HepG2 (cell line): Measurements from ENCODE around the gene ZCCHC18. TPM values are rescaled to one million over a fixed set of nuclear protein-coding genes. Genes with fewer than 3 reads are reported as not detected.

Experiments used
- ATAC-seq: fragments of 200-7000 bp; cut with Tn5 transposase; 3 replicates; pipeline ENCODE4 v1.9.1; 2020; ENCODE audit warnings: mild to moderate bottlenecking, moderate library complexity
- BruUV-seq: library from RNA; stranded (reverse); fragments of 400-500 nt; replicated peaks from 2 replicates; lab custom pipeline; 2021; lab: Mats Ljungman, UMichigan
- CTCF ChIA-PET: fragments of 300-600 bp; formaldehyde crosslinking; extraction: SDS; loops from one replicate; lab custom pipeline; 2021; ENCODE audit warnings: low total read pairs, inconsistent platforms, low intra/inter-chr PET ratio; lab: Yijun Ruan, JAX
- POLR2A ChIA-PET: fragments of 350-600 bp; sonication (Branson Sonifier 250); formaldehyde crosslinking; loops from one replicate; lab custom pipeline; 2020; ENCODE audit warnings: antibody characterized with exemption, inconsistent platforms; lab: Yijun Ruan, JAX
- DNase-seq: peaks from one replicate; pipeline ENCODE4 v3.0.0-alpha.2; 2015; ENCODE audit warnings: low spot score
- FAIRE-seq: peaks from 3 replicates; lab custom pipeline; 2011; peaks lifted over from hg19 to GRCh38; lab: Jason Lieb, UNC
- H2AFZ ChIP-seq: one replicate; pipeline ENCODE4 v1.6.1; 2011; ENCODE audit warnings: low read length, inconsistent platforms
- H3K27ac ChIP-seq: fragments of 300-600 bp; 3 replicates; pipeline ENCODE4 v1.8.0; 2011; ENCODE audit warnings: mixed run types, mild to moderate bottlenecking, mixed read lengths, low read length, inconsistent platforms; ENCODE audit not compliant: insufficient read depth; ENCODE audit errors: extremely low read length
- H3K27me3 ChIP-seq, 2 experiments: fragments of 200-600 bp in 1 of 2; 2 replicates in 1 of 2; 3 replicates in 1 of 2; pipeline versions ENCODE4 v1.6.0 to v1.8.0; 2011; ENCODE audit warnings: low read length in 2 of 2, mild to moderate bottlenecking in 2 of 2, moderate library complexity in 2 of 2, inconsistent platforms in 1 of 2; ENCODE audit not compliant: insufficient read depth in 2 of 2, control insufficient read depth in 1 of 2
- H3K36me3 ChIP-seq, 2 experiments: fragments of 200-600 bp in 1 of 2; replicated peaks in 1 of 2; 2 replicates in 1 of 2; 3 replicates in 1 of 2; pipeline versions ENCODE4 v1.5.1 to v1.8.0; 2011; ENCODE audit warnings: low read length in 2 of 2, inconsistent platforms in 1 of 2; ENCODE audit not compliant: insufficient read depth in 2 of 2, control insufficient read depth in 1 of 2
- H3K4me1 ChIP-seq: 2 replicates; pipeline ENCODE4 v1.5.1; 2012; ENCODE audit warnings: low read length, inconsistent platforms; ENCODE audit not compliant: insufficient read depth
- H3K4me2 ChIP-seq: 2 replicates; pipeline ENCODE4 v1.6.0; 2011; ENCODE audit warnings: low read depth, low read length, inconsistent platforms
- H3K4me3 ChIP-seq, 3 experiments: fragments of 200-600 bp in 1 of 3; sonication (generic), shearing (Covaris generic) in 1 of 3; replicated peaks in 1 of 3; 2 replicates each; pipeline ENCODE4 v1.5.1; 2011 to 2016; ENCODE audit warnings: low read length in 3 of 3, inconsistent platforms in 2 of 3, low read depth in 2 of 3, mild to moderate bottlenecking in 2 of 3, control low read depth in 1 of 3, mixed read lengths in 1 of 3; ENCODE audit not compliant: insufficient read depth in 1 of 3
- H3K79me2 ChIP-seq: one replicate; pipeline ENCODE4 v1.6.1; 2011; ENCODE audit warnings: low read length, inconsistent platforms; ENCODE audit not compliant: insufficient read depth
- H3K9ac ChIP-seq: 2 replicates; pipeline ENCODE4 v1.6.0; 2011; ENCODE audit warnings: mild to moderate bottlenecking, low read depth, low read length, inconsistent platforms; ENCODE audit not compliant: insufficient read depth
- H3K9me3 ChIP-seq: 2 replicates; pipeline ENCODE4 v1.5.1; 2012; ENCODE audit warnings: mild to moderate bottlenecking, low read length
- H4K20me1 ChIP-seq: 2 replicates; pipeline ENCODE4 v1.6.0; 2011; ENCODE audit warnings: inconsistent platforms, mild to moderate bottlenecking, low read length, moderate library complexity; ENCODE audit not compliant: insufficient read depth
- GATAD1 ChIP-seq: IDR thresholded peaks from 2 replicates; pipeline ENCODE4 v1.6.1; 2016; ENCODE audit warnings: missing genetic modification reagents, missing compliant biosample characterization
- HOXD1 ChIP-seq: sonication (generic); formaldehyde crosslinking; IDR thresholded peaks from 2 replicates; pipeline ENCODE4 v1.5.0; 2020; ENCODE audit warnings: missing genetic modification reagents
- IRX3 ChIP-seq: sonication (generic); formaldehyde crosslinking; IDR thresholded peaks from 2 replicates; pipeline ENCODE4 v1.8.1; 2023; ENCODE audit warnings: mild to moderate bottlenecking, low read depth, missing genetic modification reagents, borderline replicate concordance
- MEIS1 ChIP-seq: sonication (generic); formaldehyde crosslinking; IDR thresholded peaks from 2 replicates; pipeline ENCODE4 v1.9.0; 2021; ENCODE audit warnings: mild to moderate bottlenecking, missing genetic modification reagents, moderate library complexity, borderline replicate concordance
- RBM39 ChIP-seq: fragments of 200-400 bp; formaldehyde crosslinking; IDR thresholded peaks from one replicate; pipeline ENCODE4 v1.6.1; 2018; ENCODE audit warnings: antibody characterized with exemption, mild to moderate bottlenecking, low read depth, low read length; ENCODE audit not compliant: poor library complexity, severe bottlenecking
- SIN3B ChIP-seq: fragments of 150-350 bp; IDR thresholded peaks from 2 replicates; pipeline ENCODE4 v1.6.1; 2014; ENCODE audit warnings: low read length
- SMC3 ChIP-seq: IDR thresholded peaks from 2 replicates; pipeline ENCODE4 v1.6.1; 2011; ENCODE audit warnings: low read length, improper control_type of control experiment
- ZFP41 ChIP-seq: sonication (generic); formaldehyde crosslinking; IDR thresholded peaks from 2 replicates; pipeline ENCODE4 v1.4.0; 2020; ENCODE audit warnings: mild to moderate bottlenecking, missing genetic modification reagents, borderline replicate concordance
- ZNF577 ChIP-seq: sonication (generic); formaldehyde crosslinking; IDR thresholded peaks from 2 replicates; pipeline ENCODE4 v1.4.0; 2020; ENCODE audit warnings: mild to moderate bottlenecking, low read depth, missing genetic modification reagents, borderline replicate concordance
- WGBS: methylation state at CpG from one replicate; pipeline ENCODE4 v1.1.6; 2017; ENCODE audit warnings: low lambda C conversion rate; 5-methylcytosine and 5-hydroxymethylcytosine counted together
- in situ Hi-C: cut with HindIII; loops from 2 replicates; pipeline ENCODE4 v1.10.0; 2017; ENCODE audit warnings: low pct_unique_long_range_greater_than_20kb; ENCODE audit not compliant: extremely low pct_ligation_motif_present
- intact Hi-C: fragments of 100-400 bp; cut with micrococcal nuclease; formaldehyde crosslinking; loops from one replicate; pipeline ENCODE4 v1.10.0; 2022; ENCODE audit not compliant: unreplicated experiment
- polyA plus RNA-seq, 8 experiments: library from polyadenylated mRNA; depleted of rRNA in 3 of 8; stranded (reverse) in 7 of 8; unstranded in 1 of 8; fragments of >200 nt; fragmentation: Illumina TruSeq in 4 of 8; extraction: Trizol in 4 of 8; gene quantifications; 2 replicates each; pipeline versions ENCODE4 v1.2.1 to v1.2.3, GENCODE V29; 2011 to 2016; ENCODE audit warnings: low read depth in 4 of 8, missing spikeins in 1 of 8, mixed read lengths in 1 of 8; ENCODE audit not compliant: insufficient read depth in 1 of 8
- total RNA-seq, 5 experiments: library from RNA; depleted of rRNA; stranded (reverse); fragments of >200 nt; fragmentation: Illumina TruSeq; extraction: Trizol; gene quantifications; 2 replicates each; pipeline ENCODE4 v1.2.3, GENCODE V29; 2016; ENCODE audit warnings: low read depth in 1 of 5
- TF ChIP-seq, protein P1 (sequence below): sonication (generic); formaldehyde crosslinking; IDR thresholded peaks from 2 replicates; pipeline ENCODE4 v1.4.0; 2020; ENCODE audit warnings: missing genetic modification reagents, borderline replicate concordance
- TF ChIP-seq, protein P2 (sequence below), 2 experiments: sonication (generic) in 1 of 2; formaldehyde crosslinking in 1 of 2; IDR thresholded peaks; 2 replicates each; pipeline versions ENCODE4 v1.4.0 to v1.6.1; 2016 to 2020; ENCODE audit warnings: borderline replicate concordance in 1 of 2, low read depth in 1 of 2, mild to moderate bottlenecking in 1 of 2, missing genetic modification reagents in 1 of 2

ZCCHC18 gene
- total and polyA plus RNA-seq, 2 of the 13 experiments (the other 11 are each of a cell fraction or from before 2014, with no cell fraction given): 0.18 to 0.33 TPM

- H3K9ac ChIP-seq: no peak overlapping the region
- in situ Hi-C loops: loop anchor here (25.0 kb wide), 2 partner anchors 272 to 572 kb away; partner anchors contain the start of gene RAB9B
- ATAC-seq (no peak), DNase-seq (no peak), FAIRE-seq (no peak)
- intact Hi-C loops: no loop called here
- no peaks in the 10 kb centered on the region for H3K36me3 ChIP-seq
- H3K4me3 ChIP-seq: no peak overlapping the region
- peaks cover 0 to 7% of the 10 kb centered on the region in 2 experiments; a peak in 1 of 5 replicates for H3K27me3 ChIP-seq
- no peak overlapping the region for H3K4me2 ChIP-seq
- ChIA-PET CTCF (no interaction called here), POLR2A (no interaction called here)
- no peaks in the 10 kb centered on the region for H4K20me1 ChIP-seq
- no peaks in the 10 kb centered on the region for H3K9me3 ChIP-seq
- H2AFZ ChIP-seq: no peak overlapping the region
- no TSS peak for BruUV-seq
- no peak for TF ChIP-seq SIN3B
- no peak for TF ChIP-seq ZNF577 (CRISPR knock-in tag)
- no peak for TF ChIP-seq SMC3
- TF ChIP-seq GATAD1: no peak
- no peak for TF ChIP-seq MEIS1
- TF ChIP-seq, protein P1, sequence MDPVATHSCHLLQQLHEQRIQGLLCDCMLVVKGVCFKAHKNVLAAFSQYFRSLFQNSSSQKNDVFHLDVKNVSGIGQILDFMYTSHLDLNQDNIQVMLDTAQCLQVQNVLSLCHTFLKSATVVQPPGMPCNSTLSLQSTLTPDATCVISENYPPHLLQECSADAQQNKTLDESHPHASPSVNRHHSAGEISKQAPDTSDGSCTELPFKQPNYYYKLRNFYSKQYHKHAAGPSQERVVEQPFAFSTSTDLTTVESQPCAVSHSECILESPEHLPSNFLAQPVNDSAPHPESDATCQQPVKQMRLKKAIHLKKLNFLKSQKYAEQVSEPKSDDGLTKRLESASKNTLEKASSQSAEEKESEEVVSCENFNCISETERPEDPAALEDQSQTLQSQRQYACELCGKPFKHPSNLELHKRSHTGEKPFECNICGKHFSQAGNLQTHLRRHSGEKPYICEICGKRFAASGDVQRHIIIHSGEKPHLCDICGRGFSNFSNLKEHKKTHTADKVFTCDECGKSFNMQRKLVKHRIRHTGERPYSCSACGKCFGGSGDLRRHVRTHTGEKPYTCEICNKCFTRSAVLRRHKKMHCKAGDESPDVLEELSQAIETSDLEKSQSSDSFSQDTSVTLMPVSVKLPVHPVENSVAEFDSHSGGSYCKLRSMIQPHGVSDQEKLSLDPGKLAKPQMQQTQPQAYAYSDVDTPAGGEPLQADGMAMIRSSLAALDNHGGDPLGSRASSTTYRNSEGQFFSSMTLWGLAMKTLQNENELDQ (CRISPR knock-in tag): no peak
- TF ChIP-seq, protein P2, sequence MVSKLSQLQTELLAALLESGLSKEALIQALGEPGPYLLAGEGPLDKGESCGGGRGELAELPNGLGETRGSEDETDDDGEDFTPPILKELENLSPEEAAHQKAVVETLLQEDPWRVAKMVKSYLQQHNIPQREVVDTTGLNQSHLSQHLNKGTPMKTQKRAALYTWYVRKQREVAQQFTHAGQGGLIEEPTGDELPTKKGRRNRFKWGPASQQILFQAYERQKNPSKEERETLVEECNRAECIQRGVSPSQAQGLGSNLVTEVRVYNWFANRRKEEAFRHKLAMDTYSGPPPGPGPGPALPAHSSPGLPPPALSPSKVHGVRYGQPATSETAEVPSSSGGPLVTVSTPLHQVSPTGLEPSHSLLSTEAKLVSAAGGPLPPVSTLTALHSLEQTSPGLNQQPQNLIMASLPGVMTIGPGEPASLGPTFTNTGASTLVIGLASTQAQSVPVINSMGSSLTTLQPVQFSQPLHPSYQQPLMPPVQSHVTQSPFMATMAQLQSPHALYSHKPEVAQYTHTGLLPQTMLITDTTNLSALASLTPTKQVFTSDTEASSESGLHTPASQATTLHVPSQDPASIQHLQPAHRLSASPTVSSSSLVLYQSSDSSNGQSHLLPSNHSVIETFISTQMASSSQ (IDR thresholded peaks at IDR 0.05; ENCODE audit: low read depth): no peak
- TF ChIP-seq, protein P2 (CRISPR knock-in tag; IDR thresholded peaks at IDR 0.05; ENCODE audit: borderline replicate concordance): no peak
- TF ChIP-seq RBM39: no peak
- TF ChIP-seq IRX3 (CRISPR knock-in tag): no peak
- no peak for TF ChIP-seq HOXD1 (CRISPR knock-in tag)
- no peak for TF ChIP-seq ZFP41 (CRISPR knock-in tag)
- H3K27ac ChIP-seq: no peak overlapping the region
- no peaks in the 10 kb centered on the region for H3K79me2 ChIP-seq
- H3K4me1 ChIP-seq: no peaks in the 10 kb centered on the region
- 33% methylated on average over 1 of the region's 1 CpG for WGBS
These were observed 3.4 kb upstream of the ZCCHC18 start for GRCh38 chrX:104108955-104109354.
